Stimulated activated naive CD4-positive, alpha-beta T cell treated with Interleukin-2 at 50 U/mL for 16 hours (primary cell): ENCODE data around the gene SLC11A1.
A peak's percentile ranks its signal among the peaks of the same experiment; 100 is the strongest.

Experiments used
- DNase-seq: peaks from one replicate; lab custom pipeline; 2025; lab: John Stamatoyannopoulos, UW

The SLC11A1 gene

GRCh38 chr2:218394298-218395089 lies 12.4 kb downstream of the SLC11A1 start:
- no peak for DNase-seq

- no peak for DNase-seq
Observed at GRCh38 chr2:218395090-218395444, 13.0 kb downstream of the SLC11A1 start.

- no peak for DNase-seq
Observed at GRCh38 chr2:218395456-218395825, 13.4 kb downstream of the SLC11A1 start.

- DNase-seq, result peak; percentile 92
Observed at GRCh38 chr2:218395826-218396687, 14.0 kb downstream of the SLC11A1 start.

- peak; percentile 47 for DNase-seq
Observed at GRCh38 chr2:218396688-218397462, 14.8 kb downstream of the SLC11A1 start.

- DNase-seq, result no peak
Observed at GRCh38 chr2:218397463-218397819, 15.4 kb downstream of the SLC11A1 start.

- peak; percentile 28 for DNase-seq
Observed at GRCh38 chr2:218397820-218398436, 15.9 kb downstream of the SLC11A1 start.

- peak; percentile 54 for DNase-seq
Observed at GRCh38 chr2:218398437-218399390, 16.6 kb downstream of the SLC11A1 start.

GRCh38 chr2:218399391-218400166 lies 17.5 kb downstream of the SLC11A1 start, which contains the start of gene CTDSP1:
CTDSP1 (plus strand) TSS chr2:218399868; CDS start chr2:218400091, 223 bp downstream.
- peak; percentile 91 for DNase-seq

- DNase-seq, result peak; percentile 62
Observed at GRCh38 chr2:218400167-218400929, 18.3 kb downstream of the SLC11A1 start.

GRCh38 chr2:218400930-218401881 lies 19.1 kb downstream of the SLC11A1 start:
- no peak for DNase-seq

GRCh38 chr2:218401890-218402289 lies 19.8 kb downstream of the SLC11A1 start:
- no peak for DNase-seq

GRCh38 chr2:218402491-218402901 lies 20.4 kb downstream of the SLC11A1 start:
- no peak for DNase-seq

- DNase-seq, result no peak
Observed at GRCh38 chr2:218402911-218403411, 20.9 kb downstream of the SLC11A1 start.

- no peak for DNase-seq
Observed at GRCh38 chr2:218403810-218404209, 21.7 kb downstream of the SLC11A1 start.

- no peak for DNase-seq
Observed at GRCh38 chr2:218404351-218405085, 22.4 kb downstream of the SLC11A1 start.
